Measurements from ENCODE around the gene WNT10A.
"Not testable (repeated sequence)": the region's sequence is repeated elsewhere in the genome, so short reads cannot be mapped to it uniquely, and the experiment has no call there.

WNT10A gene

GRCh38 chr2:218893349-218894150, 12.9 kb downstream of the WNT10A start:
- DNase-seq (ENCODE audit: low read depth, low spot score) = no peak

- no peak for DNase-seq (ENCODE audit: low read depth, low spot score)
These were observed 13.7 kb downstream of the WNT10A start for GRCh38 chr2:218894151-218894879.

- no peak for DNase-seq (ENCODE audit: low read depth, low spot score)
These were observed 14.2 kb downstream of the WNT10A start for GRCh38 chr2:218894880-218895157.

GRCh38 chr2:218895326-218895725, 14.7 kb downstream of the WNT10A start:
- DNase-seq (ENCODE audit: low read depth, low spot score) = no peak

GRCh38 chr2:218895759-218896500, 15.3 kb downstream of the WNT10A start:
- peak; percentile 64 for DNase-seq (ENCODE audit: low read depth, low spot score)

GRCh38 chr2:218896501-218897393, 16.1 kb downstream of the WNT10A start:
- peak; percentile 81 for DNase-seq (ENCODE audit: low read depth, low spot score)

- DNase-seq (ENCODE audit: low read depth, low spot score) = peak; percentile 57
These were observed 16.9 kb downstream of the WNT10A start for GRCh38 chr2:218897394-218898108.

- DNase-seq (ENCODE audit: low read depth, low spot score) = peak; percentile 92
These were observed 17.6 kb downstream of the WNT10A start for GRCh38 chr2:218898109-218898878.

- no peak for DNase-seq (ENCODE audit: low read depth, low spot score)
These were observed 18.5 kb downstream of the WNT10A start for GRCh38 chr2:218899147-218899546.

GRCh38 chr2:218902427-218902826, 21.8 kb downstream of the WNT10A start:
- DNase-seq (ENCODE audit: low read depth, low spot score) = no peak

GRCh38 chr2:218904176-218904575, 23.5 kb downstream of the WNT10A start:
- no peak for DNase-seq (ENCODE audit: low read depth, low spot score)

- DNase-seq (ENCODE audit: low read depth, low spot score) = peak; percentile 98
These were observed 28.3 kb downstream of the WNT10A start for GRCh38 chr2:218908721-218909619.

GRCh38 chr2:218910741-218911140, 30.1 kb downstream of the WNT10A start:
- no peak for DNase-seq (ENCODE audit: low read depth, low spot score)

GRCh38 chr2:218920504-218920903, 39.9 kb downstream of the WNT10A start:
- DNase-seq (ENCODE audit: low read depth, low spot score) = no peak

- DNase-seq (ENCODE audit: low read depth, low spot score) = no peak
These were observed 44.1 kb downstream of the WNT10A start for GRCh38 chr2:218924757-218925156.

- DNase-seq (ENCODE audit: low read depth, low spot score) = no peak
These were observed 44.8 kb downstream of the WNT10A start for GRCh38 chr2:218925434-218925833.

GRCh38 chr2:218927422-218927821, 46.8 kb downstream of the WNT10A start:
- no peak for DNase-seq (ENCODE audit: low read depth, low spot score)

GRCh38 chr2:218927876-218928275, 47.2 kb downstream of the WNT10A start:
- DNase-seq (ENCODE audit: low read depth, low spot score) = no peak

GRCh38 chr2:218930488-218930887, 49.8 kb downstream of the WNT10A start:
- DNase-seq (ENCODE audit: low read depth, low spot score) = not testable (repeated sequence)
